ENCODE data around the gene ITGB1.

GRCh38 chr10:32887481-32887880 is 70.5 kb downstream of the ITGB1 start:
- TF ChIP-seq CTCF (IDR thresholded peaks at IDR 0.05) (no peak), POLR2A (IDR thresholded peaks at IDR 0.05) (no peak)

All from body of pancreas (tissue), 4 donors.